ENCODE measurements around the gene ACSS1.

DNA sequence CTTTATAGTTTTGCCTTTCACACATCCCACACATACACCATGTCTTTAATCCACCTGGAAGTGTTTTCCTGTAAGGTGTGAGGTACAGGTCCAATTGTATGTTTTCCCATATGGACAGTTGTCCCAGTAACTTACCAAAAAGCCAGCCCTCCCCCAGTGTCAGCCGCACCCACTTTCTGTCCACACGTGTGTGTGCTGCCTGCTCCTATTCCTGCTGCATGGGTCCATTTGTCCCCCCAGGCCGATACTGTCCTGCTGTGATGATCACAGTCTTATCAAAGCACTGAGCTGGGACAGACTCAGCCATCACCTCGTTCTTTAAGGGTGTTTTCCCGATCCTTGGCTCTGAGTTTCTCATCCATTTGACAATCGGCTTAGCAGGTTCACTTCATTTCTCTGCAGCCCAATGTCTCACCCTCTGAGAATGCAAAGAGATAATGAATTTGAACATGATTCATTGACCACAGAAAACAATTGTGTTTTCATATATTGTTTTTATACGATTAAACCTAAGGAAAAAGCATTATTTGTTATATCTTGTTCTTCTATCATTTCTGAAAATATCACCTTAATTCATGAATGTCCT, 14.4 kb upstream of the ACSS1 start:
- TF ChIP-seq, protein P1, sequence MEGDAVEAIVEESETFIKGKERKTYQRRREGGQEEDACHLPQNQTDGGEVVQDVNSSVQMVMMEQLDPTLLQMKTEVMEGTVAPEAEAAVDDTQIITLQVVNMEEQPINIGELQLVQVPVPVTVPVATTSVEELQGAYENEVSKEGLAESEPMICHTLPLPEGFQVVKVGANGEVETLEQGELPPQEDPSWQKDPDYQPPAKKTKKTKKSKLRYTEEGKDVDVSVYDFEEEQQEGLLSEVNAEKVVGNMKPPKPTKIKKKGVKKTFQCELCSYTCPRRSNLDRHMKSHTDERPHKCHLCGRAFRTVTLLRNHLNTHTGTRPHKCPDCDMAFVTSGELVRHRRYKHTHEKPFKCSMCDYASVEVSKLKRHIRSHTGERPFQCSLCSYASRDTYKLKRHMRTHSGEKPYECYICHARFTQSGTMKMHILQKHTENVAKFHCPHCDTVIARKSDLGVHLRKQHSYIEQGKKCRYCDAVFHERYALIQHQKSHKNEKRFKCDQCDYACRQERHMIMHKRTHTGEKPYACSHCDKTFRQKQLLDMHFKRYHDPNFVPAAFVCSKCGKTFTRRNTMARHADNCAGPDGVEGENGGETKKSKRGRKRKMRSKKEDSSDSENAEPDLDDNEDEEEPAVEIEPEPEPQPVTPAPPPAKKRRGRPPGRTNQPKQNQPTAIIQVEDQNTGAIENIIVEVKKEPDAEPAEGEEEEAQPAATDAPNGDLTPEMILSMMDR (IDR thresholded peaks at IDR 0.05), result no peak
- no peak for TF ChIP-seq POLR2A (IDR thresholded peaks at IDR 0.05)
